H1 (cell line): ENCODE results near the gene MAP7D2. TPM values are rescaled to one million over a fixed set of nuclear protein-coding genes. Genes with fewer than 3 reads are reported as not detected.

Source experiments
- CHD7 ChIP-seq: fragments of 300-600 bp; sonication (generic); IDR thresholded peaks from 2 replicates; pipeline ENCODE4 v1.7.1; 2012; ENCODE audit warnings: low read length, moderate library complexity, mild to moderate bottlenecking, inconsistent platforms; ENCODE audit not compliant: insufficient replicate concordance
- GABPA ChIP-seq: IDR thresholded peaks from 2 replicates; pipeline ENCODE4 v1.6.1; 2011; ENCODE audit warnings: mild to moderate bottlenecking, low read length, moderate library complexity, borderline replicate concordance; ENCODE audit not compliant: insufficient read depth
- RNF2 ChIP-seq: fragments of 200-900, 300-1000 bp; sonication (generic); IDR thresholded peaks from 2 replicates; pipeline ENCODE4 v1.7.1; 2016; ENCODE audit warnings: borderline replicate concordance, low read depth, mild to moderate bottlenecking, antibody characterized with exemption, low read length; ENCODE audit not compliant: poor library complexity, severe bottlenecking; ENCODE audit errors: missing control alignments
- SAP30 ChIP-seq: fragments of 300-600 bp; sonication (generic); IDR thresholded peaks from 2 replicates; pipeline ENCODE4 v1.7.1; 2012; ENCODE audit warnings: low read length, moderate library complexity, mild to moderate bottlenecking, inconsistent platforms; ENCODE audit not compliant: insufficient read depth, insufficient replicate concordance
- TAF1 ChIP-seq: IDR thresholded peaks from 2 replicates; pipeline ENCODE4 v1.6.1; 2011; ENCODE audit warnings: mild to moderate bottlenecking, low read depth, low read length
- polyA plus RNA-seq, 7 experiments: library from polyadenylated mRNA; depleted of rRNA in 3 of 7; stranded (reverse) in 5 of 7; unstranded in 2 of 7; fragments of >200 nt in 5 of 7; fragments of 200-250 nt in 2 of 7; gene quantifications; 1 replicate in 5 of 7; 2 replicates in 1 of 7; 4 replicates in 1 of 7; pipeline versions ENCODE4 v1.2.1 to v1.2.3, GENCODE V29; 2011 to 2013; ENCODE audit warnings: missing spikeins in 2 of 7, mixed read lengths in 2 of 7
- total RNA-seq: library from RNA; stranded (reverse); fragmentation: NEBNext Ultra II Directional; extraction: Animal tissue kit (Norgen Biotek cat#: 25700); gene quantifications from 2 replicates; pipeline ENCODE4 v1.2.1, GENCODE V29; 2021

Gene MAP7D2
- total and polyA plus RNA-seq, 2 of the 8 experiments (the other 6 are each of a cell fraction or from before 2014, with no cell fraction given), result 0.65 to 0.83 TPM

GRCh38 chrX:19964017-19964710 lies 152.5 kb downstream of the MAP7D2 start (continued):
- TF ChIP-seq CHD7 (no peak), RNF2 (no peak), SAP30 (no peak), GABPA (no peak), TAF1 (no peak)
